GM12873 (cell line): ENCODE data around the gene SCAF4.

ENCODE experiments used
- TF ChIP-seq, protein P1 (sequence below): IDR thresholded peaks from 2 replicates; pipeline ENCODE4 v1.5.1; 2012; ENCODE audit warnings: low read depth, mild to moderate bottlenecking, moderate library complexity, low read length, control low read depth; ENCODE audit not compliant: insufficient read depth; ENCODE audit errors: missing control alignments

SCAF4 gene

GRCh38 chr21:31688603-31689368 is 43.1 kb downstream of the SCAF4 start:
- TF ChIP-seq, protein P1, sequence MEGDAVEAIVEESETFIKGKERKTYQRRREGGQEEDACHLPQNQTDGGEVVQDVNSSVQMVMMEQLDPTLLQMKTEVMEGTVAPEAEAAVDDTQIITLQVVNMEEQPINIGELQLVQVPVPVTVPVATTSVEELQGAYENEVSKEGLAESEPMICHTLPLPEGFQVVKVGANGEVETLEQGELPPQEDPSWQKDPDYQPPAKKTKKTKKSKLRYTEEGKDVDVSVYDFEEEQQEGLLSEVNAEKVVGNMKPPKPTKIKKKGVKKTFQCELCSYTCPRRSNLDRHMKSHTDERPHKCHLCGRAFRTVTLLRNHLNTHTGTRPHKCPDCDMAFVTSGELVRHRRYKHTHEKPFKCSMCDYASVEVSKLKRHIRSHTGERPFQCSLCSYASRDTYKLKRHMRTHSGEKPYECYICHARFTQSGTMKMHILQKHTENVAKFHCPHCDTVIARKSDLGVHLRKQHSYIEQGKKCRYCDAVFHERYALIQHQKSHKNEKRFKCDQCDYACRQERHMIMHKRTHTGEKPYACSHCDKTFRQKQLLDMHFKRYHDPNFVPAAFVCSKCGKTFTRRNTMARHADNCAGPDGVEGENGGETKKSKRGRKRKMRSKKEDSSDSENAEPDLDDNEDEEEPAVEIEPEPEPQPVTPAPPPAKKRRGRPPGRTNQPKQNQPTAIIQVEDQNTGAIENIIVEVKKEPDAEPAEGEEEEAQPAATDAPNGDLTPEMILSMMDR: no peak

DNA sequence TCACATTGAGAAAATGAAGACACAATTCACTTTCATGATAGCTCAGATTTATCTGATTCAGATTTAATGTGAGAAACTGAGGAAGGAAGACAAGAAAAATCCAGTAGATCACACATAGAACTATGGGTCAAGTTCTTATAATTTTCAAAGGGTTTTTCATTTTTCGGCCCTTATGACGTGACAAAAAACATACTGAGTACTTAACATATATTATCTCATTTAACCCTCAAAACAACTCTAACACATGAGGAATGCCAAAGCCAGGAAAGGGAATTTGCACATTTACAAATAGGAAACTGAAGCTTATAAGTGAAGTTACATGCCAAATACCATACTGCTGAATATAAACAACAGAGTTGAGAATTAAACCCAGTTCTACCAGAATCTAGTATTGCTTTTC is 44.8 kb downstream of the SCAF4 start:
- TF ChIP-seq, protein P1: no peak

- TF ChIP-seq, protein P1: no peak
Measured at GRCh38 chr21:31686272-31686915, 45.5 kb downstream of the SCAF4 start.

DNA sequence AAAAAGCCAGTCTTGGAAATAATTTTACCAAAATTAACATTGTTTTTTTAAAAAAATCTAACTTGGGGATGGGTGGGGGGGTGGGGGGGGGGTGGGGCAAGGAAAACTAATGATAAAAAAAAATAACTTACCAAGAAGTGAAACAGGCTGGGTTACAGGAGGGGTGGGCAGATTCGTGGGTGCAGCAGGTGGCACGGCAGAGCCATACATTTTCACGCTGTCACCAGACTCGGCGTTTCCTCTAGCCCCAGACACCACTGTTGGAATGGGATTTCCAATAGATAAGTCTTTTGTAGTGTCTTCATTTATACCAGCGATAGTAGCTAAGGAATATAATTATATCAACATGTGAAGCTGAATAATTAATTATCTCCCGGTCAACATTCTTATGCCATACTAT is 47.0 kb downstream of the SCAF4 start:
- TF ChIP-seq, protein P1: no peak

DNA sequence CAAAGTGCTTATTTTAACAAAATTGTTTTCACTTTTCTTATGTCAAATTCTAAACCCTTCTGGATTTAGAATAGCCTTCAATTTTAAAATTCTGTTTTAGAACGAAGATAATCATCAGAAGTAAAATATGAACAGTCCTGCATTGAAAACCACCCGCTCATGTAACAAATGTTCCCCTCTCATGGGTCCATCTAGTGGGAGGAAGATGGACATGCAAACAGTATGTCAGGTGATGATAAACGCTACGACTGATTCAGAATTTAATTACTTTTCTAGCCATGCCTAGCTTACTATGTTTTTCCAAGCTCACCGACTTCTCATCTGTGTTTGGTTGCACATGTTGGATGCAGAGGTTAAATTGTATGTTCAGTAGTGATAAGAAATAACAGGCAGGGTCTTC is 48.9 kb downstream of the SCAF4 start:
- TF ChIP-seq, protein P1: no peak

DNA sequence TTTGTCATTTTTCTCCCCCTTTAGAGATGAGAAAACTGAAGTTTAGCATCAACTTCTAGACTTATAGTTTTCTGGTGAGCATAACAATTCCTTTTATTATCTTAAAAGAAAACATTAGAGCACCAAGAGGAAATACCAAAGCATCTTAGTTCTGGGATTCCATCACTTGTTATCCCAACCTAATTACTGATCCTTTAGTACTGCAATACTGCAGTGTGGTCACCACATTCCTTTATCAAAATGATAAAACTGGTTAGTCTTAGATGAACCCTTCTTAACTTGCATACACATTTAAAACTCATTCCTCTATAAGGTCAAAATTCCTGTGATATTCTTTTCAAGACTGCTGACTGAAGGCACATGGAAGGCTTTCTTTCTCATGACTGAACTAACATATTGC is 49.3 kb downstream of the SCAF4 start:
- TF ChIP-seq, protein P1: no peak

- TF ChIP-seq, protein P1: no peak
Measured at GRCh38 chr21:31678478-31678877, 53.4 kb downstream of the SCAF4 start.
